SU-DHL-6 (cell line): Measurements from ENCODE around the gene CLCA4.
"Not testable (repeated sequence)": the region's sequence is repeated elsewhere in the genome, so short reads cannot be mapped to it uniquely, and the experiment has no call there.

Experiments used
- H2AFZ ChIP-seq: fragments of 200-600 bp; sonication (generic); 2 replicates; pipeline ENCODE4 v1.6.1; 2014; ENCODE audit warnings: low read depth, mild to moderate bottlenecking, moderate library complexity, mixed read lengths, antibody characterized with exemption, low read length; ENCODE audit not compliant: severe bottlenecking
- H3F3A ChIP-seq: fragments of 200-600 bp; shearing (Covaris generic); 2 replicates; pipeline ENCODE4 v1.6.0; 2016; ENCODE audit warnings: antibody characterized with exemption, mild to moderate bottlenecking; ENCODE audit not compliant: insufficient read depth
- H3K27ac ChIP-seq: fragments of 200-600 bp; sonication (generic); 2 replicates; pipeline ENCODE4 v1.5.1; 2016; ENCODE audit warnings: low read depth, mild to moderate bottlenecking, low read length, moderate library complexity, mixed read lengths
- H3K27me3 ChIP-seq: fragments of 200-600 bp; sonication (generic), shearing (Covaris generic); 2 replicates; pipeline ENCODE4 v1.6.0; 2014; ENCODE audit warnings: mild to moderate bottlenecking, low read length
- H3K36me3 ChIP-seq: fragments of 200-600 bp; sonication (generic); 2 replicates; pipeline ENCODE4 v1.6.1; 2014; ENCODE audit warnings: mild to moderate bottlenecking, low read length, mixed read lengths
- H3K4me2 ChIP-seq: fragments of 300-600, 200-600 bp; shearing (Covaris generic), sonication (generic); 2 replicates; pipeline ENCODE4 v1.6.0; 2014; ENCODE audit warnings: low read length, low read depth, mild to moderate bottlenecking; ENCODE audit not compliant: poor library complexity, severe bottlenecking
- H3K4me3 ChIP-seq: fragments of 200-600 bp; sonication (generic); 2 replicates; pipeline ENCODE4 v1.5.1; 2014; ENCODE audit warnings: antibody characterized with exemption, low read length, mild to moderate bottlenecking, mixed read lengths; ENCODE audit not compliant: insufficient read depth, poor library complexity, severe bottlenecking
- H3K79me2 ChIP-seq: fragments of 200-600 bp; sonication (generic); 2 replicates; pipeline ENCODE4 v1.6.1; 2014; ENCODE audit warnings: mild to moderate bottlenecking, low read length, moderate library complexity; ENCODE audit not compliant: insufficient read depth
- H3K9ac ChIP-seq: fragments of 200-600 bp; sonication (generic); 2 replicates; pipeline ENCODE4 v1.7.0; 2014; ENCODE audit warnings: mild to moderate bottlenecking, low read length
- H3K9me2 ChIP-seq: fragments of 200-600 bp; sonication (generic); replicated peaks from 2 replicates; pipeline ENCODE4 v1.6.1; 2014; ENCODE audit warnings: low read length; ENCODE audit not compliant: insufficient read depth
- H3K9me3 ChIP-seq: fragments of 200-600 bp; sonication (generic); 2 replicates; pipeline ENCODE4 v1.6.1; 2014; ENCODE audit warnings: low read length, mixed read lengths; ENCODE audit not compliant: insufficient read depth
- H4K20me1 ChIP-seq: fragments of 200-600 bp; sonication (generic); 2 replicates; pipeline ENCODE4 v1.6.1; 2014; ENCODE audit warnings: low read depth, mild to moderate bottlenecking, antibody characterized with exemption, low read length, moderate library complexity, mixed read lengths
- EZH2phosphoT487 ChIP-seq: fragments of 200-600 bp; sonication (generic), shearing (Covaris generic); conservative IDR thresholded peaks from 2 replicates; pipeline ENCODE4 v1.6.1; 2018; ENCODE audit warnings: mild to moderate bottlenecking, antibody characterized with exemption, low read length, moderate library complexity, mixed read lengths
- TF ChIP-seq, protein P1 (sequence below): fragments of 200-600 bp; sonication (generic); IDR thresholded peaks from one replicate; pipeline ENCODE4 v1.5.1; 2017; ENCODE audit warnings: antibody characterized with exemption, mild to moderate bottlenecking, low read length, moderate library complexity; ENCODE audit not compliant: insufficient read depth, poor library complexity, severe bottlenecking

Gene CLCA4

GRCh38 chr1:86594284-86594770, 47.4 kb downstream of the CLCA4 start:
- no peaks in the 10 kb centered on the region for H3K36me3 ChIP-seq
- no peak overlapping the region for H2AFZ ChIP-seq
- no peak for TF ChIP-seq EZH2phosphoT487
- TF ChIP-seq, protein P1, sequence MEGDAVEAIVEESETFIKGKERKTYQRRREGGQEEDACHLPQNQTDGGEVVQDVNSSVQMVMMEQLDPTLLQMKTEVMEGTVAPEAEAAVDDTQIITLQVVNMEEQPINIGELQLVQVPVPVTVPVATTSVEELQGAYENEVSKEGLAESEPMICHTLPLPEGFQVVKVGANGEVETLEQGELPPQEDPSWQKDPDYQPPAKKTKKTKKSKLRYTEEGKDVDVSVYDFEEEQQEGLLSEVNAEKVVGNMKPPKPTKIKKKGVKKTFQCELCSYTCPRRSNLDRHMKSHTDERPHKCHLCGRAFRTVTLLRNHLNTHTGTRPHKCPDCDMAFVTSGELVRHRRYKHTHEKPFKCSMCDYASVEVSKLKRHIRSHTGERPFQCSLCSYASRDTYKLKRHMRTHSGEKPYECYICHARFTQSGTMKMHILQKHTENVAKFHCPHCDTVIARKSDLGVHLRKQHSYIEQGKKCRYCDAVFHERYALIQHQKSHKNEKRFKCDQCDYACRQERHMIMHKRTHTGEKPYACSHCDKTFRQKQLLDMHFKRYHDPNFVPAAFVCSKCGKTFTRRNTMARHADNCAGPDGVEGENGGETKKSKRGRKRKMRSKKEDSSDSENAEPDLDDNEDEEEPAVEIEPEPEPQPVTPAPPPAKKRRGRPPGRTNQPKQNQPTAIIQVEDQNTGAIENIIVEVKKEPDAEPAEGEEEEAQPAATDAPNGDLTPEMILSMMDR = no peak
- no peak overlapping the region for H3K4me3 ChIP-seq
- no peaks in the 10 kb centered on the region for H4K20me1 ChIP-seq
- H3K4me2 ChIP-seq = no peak overlapping the region
- H3K27ac ChIP-seq = no peak overlapping the region
- H3K79me2 ChIP-seq = no peaks in the 10 kb centered on the region
- no peaks in the 10 kb centered on the region for H3K9me3 ChIP-seq
- H3K27me3 ChIP-seq = no peaks in the 10 kb centered on the region
- H3K9ac ChIP-seq = no peak overlapping the region
- no peaks in the 10 kb centered on the region for H3K9me2 ChIP-seq
- H3F3A ChIP-seq = no peaks in the 10 kb centered on the region

DNA sequence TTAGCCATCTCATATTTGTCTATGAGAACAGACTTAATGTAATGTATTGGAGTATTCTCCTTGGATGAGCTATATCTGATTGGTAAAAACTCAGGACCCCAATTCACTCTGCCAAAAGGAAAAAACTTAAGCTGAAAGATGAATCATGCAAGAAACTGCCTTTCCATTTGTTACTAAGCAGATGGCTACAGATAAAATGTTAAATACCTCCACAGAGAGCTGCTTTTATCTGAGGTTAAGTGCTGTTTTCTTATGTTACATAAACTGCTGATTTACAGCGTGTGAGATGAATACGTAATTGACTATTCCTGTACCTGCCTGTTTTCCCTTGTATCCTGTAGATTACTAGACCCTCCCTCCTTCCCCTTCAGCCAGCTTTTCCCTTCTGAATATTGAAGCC, 49.3 kb downstream of the CLCA4 start:
- no peak overlapping the region for H3K9ac ChIP-seq
- no peak overlapping the region for H3K27ac ChIP-seq
- H3K36me3 ChIP-seq = no peaks in the 10 kb centered on the region
- H3K9me2 ChIP-seq = no peaks in the 10 kb centered on the region
- H3K79me2 ChIP-seq = no peaks in the 10 kb centered on the region
- no peak overlapping the region for H3K4me3 ChIP-seq
- no peaks in the 10 kb centered on the region for H3K9me3 ChIP-seq
- H2AFZ ChIP-seq = no peak overlapping the region
- H3K4me2 ChIP-seq = no peak overlapping the region
- no peak for TF ChIP-seq EZH2phosphoT487
- TF ChIP-seq, protein P1 = no peak
- no peaks in the 10 kb centered on the region for H4K20me1 ChIP-seq
- no peaks in the 10 kb centered on the region for H3K27me3 ChIP-seq
- no peaks in the 10 kb centered on the region for H3F3A ChIP-seq

DNA sequence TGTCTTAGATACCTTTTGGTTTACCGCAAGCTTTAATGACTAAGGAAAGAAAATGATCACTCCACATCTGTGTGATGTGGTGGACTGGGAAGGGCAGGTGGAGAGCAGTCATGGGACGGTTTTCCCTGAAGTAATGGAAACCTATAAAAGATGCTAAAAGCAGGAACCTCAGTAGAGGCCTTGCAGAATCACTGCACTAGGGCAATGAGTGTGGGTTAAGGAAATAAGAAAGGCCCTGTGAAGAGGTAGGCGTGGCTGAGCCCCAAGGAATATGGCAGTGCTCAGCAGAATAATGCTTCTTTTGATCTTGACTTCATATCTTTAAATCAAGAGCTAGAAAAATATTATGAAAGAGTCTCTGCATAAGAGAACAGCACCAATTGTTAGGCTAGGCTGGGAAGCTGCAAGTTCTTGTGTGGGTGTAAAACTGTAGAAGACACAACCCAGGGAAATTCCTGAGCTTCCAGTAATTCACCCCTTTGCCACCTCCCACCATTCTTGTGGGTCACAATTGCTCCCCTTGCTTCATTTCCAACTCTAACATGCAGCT, 49.9 kb downstream of the CLCA4 start:
- no peak overlapping the region for H3K4me2 ChIP-seq
- no peak overlapping the region for H2AFZ ChIP-seq
- H3K9ac ChIP-seq = no peak overlapping the region
- H3K79me2 ChIP-seq = no peaks in the 10 kb centered on the region
- no peak overlapping the region for H3K4me3 ChIP-seq
- H3F3A ChIP-seq = no peaks in the 10 kb centered on the region
- H3K27me3 ChIP-seq = no peaks in the 10 kb centered on the region
- H3K27ac ChIP-seq = no peak overlapping the region
- no peak for TF ChIP-seq EZH2phosphoT487
- TF ChIP-seq, protein P1 = no peak
- no peaks in the 10 kb centered on the region for H3K9me2 ChIP-seq
- H3K36me3 ChIP-seq = no peaks in the 10 kb centered on the region
- H3K9me3 ChIP-seq = no peaks in the 10 kb centered on the region
- H4K20me1 ChIP-seq = no peaks in the 10 kb centered on the region

- H3K4me2 ChIP-seq, H4K20me1 ChIP-seq, H3K27ac ChIP-seq, H3F3A ChIP-seq, H3K9me2 ChIP-seq, H3K36me3 ChIP-seq, H2AFZ ChIP-seq, H3K4me3 ChIP-seq, H3K9me3 ChIP-seq, H3K9ac ChIP-seq, H3K79me2 ChIP-seq, H3K27me3 ChIP-seq: not testable (repeated sequence)
Measured at GRCh38 chr1:86606080-86606479, 59.2 kb downstream of the CLCA4 start.
